ENCODE data around the gene GRIN1. TPM values are rescaled to one million over a fixed set of nuclear protein-coding genes. Genes with fewer than 3 reads are reported as not detected.

The GRIN1 gene
- total RNA-seq, 1 experiment from 2014 or later: not detected

DNA sequence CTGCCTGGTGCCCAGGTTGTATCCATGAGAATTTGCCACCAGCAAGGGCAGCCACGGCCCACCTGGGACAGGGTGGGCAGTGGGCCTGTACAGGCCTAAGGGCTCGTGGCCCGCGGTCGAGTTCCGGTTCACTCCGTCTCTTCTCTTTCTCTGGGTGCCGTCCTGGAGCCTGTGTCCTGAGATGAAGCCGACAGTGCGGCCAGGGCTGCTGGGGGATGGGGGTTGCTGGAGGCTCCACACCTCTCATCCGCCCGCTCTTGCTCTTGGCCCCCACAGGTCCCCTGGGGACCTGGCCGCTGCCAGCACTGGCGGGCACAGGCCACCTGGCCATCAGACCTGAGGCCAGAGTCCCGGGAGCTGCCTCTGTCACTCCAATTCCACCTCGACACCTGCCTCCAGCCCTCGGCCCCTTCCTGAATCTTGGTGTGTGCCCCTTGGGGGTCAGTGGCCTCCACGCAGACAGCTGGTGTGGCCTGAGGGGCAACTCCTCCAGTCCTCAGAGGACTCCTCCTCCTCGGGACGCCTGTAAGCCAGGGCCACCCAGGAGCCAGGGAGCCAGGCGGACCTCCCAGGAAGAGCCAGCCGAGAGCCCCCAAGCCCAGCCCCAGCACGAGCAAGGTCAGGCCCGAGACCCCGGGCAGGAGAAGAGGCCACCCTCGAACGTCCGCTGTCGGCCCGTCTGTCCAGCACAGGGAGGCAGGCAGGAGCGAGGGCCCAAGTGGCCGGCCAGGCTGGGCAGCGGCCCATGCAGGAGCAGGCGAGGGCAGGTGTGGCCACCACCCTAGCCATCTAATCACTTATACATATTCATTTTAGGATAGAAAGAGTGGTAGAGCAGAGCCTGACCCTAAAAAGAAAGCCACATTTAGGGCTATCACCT lies 25.7 kb downstream of the GRIN1 start:
- DNase-seq (ENCODE audit: low spot score): no peak

DNA sequence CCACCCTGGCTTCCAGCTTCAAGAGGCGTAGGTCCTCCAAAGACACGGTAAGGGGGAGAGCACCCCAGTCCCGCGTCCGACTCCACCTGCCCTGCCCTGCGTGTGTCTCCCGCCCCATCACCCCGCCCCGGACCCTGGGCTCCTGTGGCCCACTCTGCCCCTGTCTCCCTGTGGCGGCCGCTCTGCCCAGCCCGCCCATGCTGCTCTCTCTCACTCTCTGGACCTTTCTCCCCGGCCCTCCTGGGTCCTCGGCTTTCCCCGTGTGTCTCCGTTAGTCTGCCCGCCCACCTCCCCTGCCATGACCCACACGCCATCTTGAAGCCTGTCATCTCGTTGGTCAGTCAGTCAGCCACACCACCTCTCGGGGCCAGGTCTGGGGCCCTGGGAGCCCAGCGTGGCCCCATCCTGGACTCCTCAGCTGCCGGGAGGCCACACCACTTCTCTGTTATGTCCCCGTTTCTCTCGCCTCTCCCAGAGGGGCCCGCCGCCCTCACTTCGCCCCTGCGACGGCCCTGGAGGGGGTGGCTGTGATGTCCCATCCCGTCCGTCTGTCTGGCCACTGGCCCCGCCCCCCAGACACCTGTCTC lies 26.4 kb downstream of the GRIN1 start:
- DNase-seq (ENCODE audit: low spot score): no peak

DNA sequence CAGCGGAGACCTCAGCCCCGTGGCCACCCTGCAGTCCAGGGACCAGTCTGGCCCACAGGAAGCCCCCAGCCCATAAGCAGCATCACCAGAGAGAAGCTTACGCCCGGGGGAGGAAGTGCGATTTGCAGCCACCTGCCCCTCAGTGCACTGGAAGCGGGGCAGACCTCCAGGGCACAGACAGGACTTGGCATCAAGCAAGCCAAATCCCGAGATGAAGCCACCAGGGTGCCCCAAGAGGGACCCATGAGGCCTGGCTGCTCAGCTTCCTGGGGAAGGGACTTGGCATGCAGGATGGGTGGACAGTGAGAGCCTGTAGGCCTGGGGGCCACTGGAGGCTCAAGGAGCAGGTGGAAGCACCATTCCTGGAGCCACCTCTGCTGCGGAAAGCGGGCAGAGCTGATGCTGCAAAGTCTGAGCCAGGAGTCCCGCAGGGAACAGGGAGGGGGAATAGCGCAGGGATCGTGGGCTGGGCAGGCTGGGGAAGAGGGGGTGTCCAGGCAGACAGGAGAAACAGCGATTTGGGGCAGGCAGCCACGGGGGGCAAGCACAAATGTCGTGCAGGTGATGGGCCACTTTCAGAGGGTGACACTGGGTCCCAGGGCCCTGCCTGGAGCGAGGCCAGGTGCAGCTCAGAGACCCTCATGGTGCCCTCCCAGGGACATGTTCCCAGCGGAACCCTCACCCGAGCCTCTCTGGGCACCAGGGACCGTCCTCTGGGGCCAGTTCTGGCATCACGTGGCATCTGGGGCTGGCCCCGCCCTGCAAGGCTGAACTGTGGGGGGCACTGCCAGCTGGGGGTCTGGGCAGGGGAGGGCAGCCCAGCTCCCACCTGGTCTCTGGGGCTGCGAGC lies 27.7 kb downstream of the GRIN1 start:
- no peak for DNase-seq (ENCODE audit: low spot score)

DNA sequence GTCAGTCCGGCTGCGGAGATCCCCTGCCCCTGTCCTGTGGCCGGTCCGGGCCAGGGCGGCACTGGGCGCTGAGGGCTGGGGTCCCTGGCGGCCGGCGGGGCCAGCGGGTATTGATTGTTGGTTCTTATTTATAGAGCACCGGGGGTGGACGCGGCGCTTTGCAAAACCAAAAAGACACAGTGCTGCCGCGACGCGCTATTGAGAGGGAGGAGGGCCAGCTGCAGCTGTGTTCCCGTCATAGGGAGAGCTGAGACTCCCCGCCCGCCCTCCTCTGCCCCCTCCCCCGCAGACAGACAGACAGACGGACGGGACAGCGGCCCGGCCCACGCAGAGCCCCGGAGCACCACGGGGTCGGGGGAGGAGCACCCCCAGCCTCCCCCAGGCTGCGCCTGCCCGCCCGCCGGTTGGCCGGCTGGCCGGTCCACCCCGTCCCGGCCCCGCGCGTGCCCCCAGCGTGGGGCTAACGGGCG lies 28.4 kb downstream of the GRIN1 start:
- no peak for DNase-seq (ENCODE audit: low spot score)

DNA sequence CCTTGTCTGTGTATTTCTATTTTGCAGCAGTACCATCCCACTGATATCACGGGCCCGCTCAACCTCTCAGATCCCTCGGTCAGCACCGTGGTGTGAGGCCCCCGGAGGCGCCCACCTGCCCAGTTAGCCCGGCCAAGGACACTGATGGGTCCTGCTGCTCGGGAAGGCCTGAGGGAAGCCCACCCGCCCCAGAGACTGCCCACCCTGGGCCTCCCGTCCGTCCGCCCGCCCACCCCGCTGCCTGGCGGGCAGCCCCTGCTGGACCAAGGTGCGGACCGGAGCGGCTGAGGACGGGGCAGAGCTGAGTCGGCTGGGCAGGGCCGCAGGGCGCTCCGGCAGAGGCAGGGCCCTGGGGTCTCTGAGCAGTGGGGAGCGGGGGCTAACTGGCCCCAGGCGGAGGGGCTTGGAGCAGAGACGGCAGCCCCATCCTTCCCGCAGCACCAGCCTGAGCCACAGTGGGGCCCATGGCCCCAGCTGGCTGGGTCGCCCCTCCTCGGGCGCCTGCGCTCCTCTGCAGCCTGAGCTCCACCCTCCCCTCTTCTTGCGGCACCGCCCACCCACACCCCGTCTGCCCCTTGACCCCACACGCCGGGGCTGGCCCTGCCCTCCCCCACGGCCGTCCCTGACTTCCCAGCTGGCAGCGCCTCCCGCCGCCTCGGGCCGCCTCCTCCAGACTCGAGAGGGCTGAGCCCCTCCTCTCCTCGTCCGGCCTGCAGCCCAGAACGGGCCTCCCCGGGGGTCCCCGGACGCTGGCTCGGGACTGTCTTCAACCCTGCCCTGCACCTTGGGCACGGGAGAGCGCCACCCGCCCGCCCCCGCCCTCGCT lies 29.0 kb downstream of the GRIN1 start:
- no peak for DNase-seq (ENCODE audit: low spot score)

DNA sequence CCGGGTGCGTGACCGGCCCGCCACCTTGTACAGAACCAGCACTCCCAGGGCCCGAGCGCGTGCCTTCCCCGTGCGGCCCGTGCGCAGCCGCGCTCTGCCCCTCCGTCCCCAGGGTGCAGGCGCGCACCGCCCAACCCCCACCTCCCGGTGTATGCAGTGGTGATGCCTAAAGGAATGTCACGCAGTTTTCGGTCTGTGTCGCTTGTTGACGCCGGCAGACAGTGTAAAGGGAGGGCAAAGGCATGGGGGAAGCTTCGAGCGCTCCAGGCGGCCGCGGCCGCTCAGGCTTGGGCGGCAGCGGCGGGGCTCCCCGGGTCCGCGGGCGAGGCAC lies 29.6 kb downstream of the GRIN1 start:
- no peak for DNase-seq (ENCODE audit: low spot score)

DNA sequence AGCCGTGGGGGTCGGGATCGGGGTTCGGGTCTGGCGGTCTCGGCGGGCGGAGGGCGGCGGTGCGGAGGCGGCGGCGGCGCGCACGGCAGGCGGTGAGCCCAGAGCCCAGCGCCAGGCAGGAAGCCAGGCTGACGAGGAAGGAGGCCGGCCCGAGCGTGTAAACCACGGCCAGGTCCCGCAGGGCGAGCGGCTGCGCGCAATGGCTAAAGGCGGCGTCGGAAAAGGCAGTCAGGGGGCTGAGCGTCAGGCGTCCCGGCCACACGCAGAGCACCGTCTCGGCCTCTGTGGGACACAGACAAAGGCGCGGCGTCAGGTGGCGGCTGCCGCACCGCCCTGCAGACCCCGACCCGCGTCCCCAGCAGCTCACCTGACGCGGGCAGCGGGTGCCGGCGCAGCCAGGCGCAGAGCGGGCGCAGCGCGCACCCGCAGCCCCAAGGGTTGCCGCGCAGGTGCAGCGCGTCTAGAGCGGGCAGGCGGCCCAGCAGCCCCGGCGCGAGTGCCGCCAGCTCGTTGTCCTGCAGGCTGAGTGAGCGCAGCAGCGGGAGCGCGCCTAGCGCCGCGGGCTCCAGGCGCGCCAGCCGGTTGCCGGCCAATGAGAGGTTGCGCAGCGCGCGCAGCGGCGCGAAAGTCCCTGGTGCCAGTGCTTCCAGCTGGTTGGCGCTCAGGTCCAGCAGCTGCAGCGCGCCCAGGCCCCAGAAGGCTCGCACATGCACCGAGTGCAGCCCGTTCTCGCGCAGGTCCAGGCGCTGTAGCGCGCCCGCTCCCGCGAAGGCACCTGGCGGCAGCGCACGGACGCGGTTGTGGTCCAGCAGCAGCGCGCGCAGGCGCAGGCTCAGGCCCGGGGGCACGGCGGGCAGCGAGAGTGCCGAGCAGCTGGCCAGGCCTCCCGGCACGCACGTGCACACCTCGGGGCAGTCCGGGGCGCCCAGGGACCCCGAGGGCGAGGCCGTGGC lies 30.2 kb downstream of the GRIN1 start:
- no peak for DNase-seq (ENCODE audit: low spot score)

DNA sequence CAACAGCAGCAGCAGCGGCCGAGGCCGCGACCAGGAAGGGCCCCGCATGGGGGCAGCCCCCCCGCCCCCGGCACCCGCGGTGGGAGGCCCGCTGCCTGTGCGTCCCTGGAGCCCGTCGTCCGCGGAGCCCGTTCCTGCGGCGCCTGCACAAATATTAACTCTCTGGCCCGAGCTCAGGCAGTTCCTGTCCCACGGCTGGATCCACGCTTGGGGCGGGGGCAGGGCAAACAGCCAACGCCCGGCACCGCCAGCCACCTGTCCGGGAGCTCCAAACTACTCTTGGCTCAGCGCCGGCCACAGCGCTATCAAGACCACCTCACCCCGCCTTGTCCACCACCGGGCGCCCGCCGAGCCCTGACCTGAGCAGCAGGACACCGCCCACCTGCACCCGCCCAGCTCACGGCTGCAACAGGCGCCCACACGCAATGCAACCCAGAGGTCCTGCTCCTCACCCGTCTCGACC lies 31.0 kb downstream of the GRIN1 start, which contains the start of gene LRRC26:
LRRC26 (minus strand) TSS at position 156 of the 463 bp plus-strand sequence; CDS start at position 48, 108 bp downstream.
- DNase-seq (ENCODE audit: low spot score): no peak

DNA sequence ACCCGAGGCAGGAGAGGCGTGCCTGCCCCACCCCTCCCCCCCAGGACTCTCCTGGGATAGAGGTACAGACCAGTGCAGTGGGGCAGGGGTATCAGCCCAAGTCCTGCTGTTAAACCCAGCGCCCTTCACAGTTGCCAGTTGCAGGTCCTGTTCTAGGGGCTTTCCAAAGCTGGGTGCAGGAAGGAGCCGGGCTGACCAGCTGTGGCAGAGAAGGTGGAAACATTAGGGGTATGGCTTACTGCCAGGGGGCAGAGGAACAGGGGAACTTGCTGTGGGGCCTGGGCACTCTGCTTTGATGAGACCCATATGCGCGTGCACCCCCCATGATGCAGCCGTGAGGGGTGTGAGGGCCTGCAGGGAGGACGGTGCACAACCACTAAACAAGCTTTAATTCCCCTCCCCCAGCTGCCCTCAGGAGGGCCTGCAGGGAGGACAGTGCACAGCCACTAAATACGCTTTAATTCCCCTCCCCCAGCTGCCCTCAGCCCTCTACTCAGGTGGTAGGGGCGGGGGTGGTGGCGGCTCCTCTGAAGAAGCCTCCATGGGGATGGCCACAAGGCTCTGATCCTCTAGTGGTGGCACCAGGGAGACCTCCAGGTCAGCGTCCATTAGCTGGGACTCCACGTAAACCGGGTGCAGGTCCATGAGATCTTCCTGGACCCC lies 31.7 kb downstream of the GRIN1 start:
- no peak for DNase-seq (ENCODE audit: low spot score)

DNA sequence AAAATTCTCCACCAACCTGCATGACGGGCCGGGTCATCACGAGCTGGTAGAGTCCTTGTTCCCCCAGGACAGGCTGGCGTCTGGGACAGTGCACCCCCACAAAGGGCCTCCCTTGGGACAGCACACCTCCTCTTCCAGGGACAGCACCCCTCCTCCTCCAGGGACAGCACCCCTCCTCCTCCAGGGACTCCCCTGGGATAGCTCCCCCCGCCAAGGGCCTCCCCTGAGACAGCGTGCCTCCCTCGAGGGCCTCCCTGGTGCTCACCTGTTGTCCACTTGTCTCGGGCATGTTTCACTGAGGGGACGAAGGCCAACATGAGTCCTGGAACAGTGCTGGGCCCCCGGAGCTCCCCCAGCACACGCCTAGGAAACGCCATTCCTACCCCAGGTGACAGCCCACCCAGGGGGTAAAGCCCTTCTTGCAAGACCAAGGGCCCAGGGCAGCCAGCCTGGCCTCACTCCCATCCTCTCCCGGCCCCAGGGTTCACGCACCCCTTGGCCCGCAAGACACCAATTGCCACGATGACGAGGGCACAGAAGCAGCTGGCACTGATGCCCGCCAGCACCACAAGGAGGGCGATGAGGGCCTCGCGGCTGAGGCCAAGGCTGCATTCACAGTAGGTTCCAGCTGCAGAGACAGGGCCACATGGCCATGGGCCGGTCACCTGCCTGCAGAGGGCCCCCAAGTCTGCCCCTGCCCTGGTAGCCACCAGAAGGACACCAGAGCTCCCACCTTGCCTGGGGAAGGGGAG lies 32.4 kb downstream of the GRIN1 start:
- DNase-seq (ENCODE audit: low spot score): no peak

DNA sequence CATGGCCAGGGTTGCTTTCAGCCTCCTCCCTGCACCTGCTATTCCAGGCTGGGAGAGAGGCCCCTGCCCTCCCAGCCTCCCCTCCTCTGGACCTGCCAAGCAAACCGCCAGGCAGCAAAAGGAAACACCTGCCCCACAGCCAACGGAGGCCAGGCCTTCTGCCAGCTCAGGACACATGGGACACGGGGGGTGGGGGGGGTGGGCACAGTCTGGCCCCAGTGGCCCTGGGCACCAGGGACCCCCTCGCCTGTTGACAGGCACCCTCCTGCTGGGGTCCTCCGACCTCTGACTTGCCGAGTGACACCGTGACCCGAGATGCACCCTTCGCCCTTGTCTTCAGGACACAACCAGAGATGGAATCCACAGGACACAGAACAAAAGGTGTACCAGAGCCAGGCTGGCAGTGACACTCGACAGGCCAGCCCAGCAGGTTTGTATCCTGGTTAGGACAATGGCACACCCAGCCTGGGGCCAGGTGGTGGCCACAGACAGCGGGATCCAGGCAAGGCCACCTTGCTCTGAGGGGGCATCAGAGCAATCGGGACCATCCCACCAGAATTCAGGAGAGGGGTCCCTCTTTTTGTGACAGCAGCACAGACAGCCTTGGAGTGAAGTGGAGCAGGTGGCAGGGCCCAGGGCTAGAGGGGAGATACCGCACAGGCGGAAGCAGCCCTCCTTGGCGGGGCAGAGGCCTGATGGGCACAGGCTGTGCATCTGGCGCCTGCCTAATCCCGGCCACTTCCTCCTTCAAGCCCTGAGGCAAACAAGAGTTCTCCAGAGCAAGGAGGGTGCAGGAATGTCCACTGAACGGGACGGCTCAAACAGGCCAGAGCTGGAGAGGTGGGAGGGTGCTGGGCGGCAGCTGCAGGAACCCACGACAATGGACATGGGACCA lies 34.2 kb downstream of the GRIN1 start:
- DNase-seq (ENCODE audit: low spot score): no peak

DNA sequence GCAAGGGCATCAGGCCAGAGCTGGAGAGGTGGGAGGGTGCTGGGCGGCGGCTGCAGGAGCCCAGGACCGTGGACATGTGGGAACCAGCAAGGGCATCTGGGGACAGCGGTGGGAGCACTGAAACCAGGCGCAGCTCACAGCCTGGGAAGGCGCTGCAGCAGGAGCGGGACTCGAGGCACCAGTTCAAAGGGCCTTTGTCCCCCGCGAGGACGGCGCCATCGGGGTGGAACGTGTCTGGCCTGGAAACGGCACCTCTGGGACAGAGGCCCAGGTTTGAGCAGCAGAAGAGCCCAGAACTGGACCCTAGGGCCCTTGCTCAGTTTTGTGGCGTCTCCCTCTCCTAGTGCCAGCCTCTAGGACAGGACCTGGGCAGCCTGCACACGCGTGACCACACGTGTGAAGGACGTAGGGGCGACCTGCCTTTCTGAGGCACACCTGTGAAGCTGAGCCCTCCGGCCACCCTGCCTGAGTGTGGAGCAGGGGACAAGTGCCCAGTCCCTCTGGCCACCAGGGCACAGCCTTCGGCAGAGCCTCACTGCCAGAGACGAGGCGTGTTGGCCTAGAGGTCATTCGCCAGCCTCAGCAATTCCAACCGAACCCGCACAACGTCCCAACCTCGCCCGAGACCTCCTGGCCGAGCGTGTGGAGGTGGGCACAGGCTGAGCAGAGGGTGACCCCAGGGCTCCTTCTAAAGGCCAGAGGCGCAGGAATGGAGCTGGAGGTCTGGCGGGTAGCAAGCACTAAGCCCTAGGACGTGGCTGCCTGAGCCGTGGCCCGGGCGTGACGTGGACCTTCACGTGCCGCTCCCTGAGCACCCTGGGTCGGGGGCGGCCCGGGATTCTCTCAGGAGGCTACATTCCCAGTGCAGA lies 35.1 kb downstream of the GRIN1 start:
- no peak for DNase-seq (ENCODE audit: low spot score)

DNA sequence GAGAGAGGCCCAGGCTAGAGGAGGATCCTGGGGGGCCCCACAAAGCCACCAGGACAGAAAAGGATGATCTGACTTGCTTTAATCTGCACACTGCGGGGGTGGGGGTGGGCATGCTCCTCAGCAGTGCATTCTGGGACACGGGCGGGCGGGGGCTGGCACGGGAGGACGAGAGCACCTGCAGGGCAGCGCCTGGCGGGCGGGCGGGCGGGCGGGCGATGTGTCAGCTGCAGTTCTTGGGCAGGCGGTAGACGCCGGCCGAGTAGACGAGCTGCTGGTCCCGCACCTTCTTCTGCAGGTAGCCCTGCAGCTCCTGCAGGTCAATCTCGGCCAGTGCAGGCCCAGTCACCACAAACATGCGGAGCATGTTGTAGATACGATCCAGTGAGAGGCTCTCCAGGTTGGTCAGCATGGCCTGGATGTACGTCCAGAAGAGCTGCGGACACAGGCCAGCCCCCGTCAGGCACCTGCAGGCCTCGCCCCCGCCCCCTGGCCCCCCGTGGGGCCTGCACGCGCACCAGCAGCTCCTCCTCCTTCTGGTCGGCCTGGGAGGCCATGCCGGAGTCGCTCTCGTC lies 35.9 kb downstream of the GRIN1 start:
- DNase-seq (ENCODE audit: low spot score): no peak

DNA sequence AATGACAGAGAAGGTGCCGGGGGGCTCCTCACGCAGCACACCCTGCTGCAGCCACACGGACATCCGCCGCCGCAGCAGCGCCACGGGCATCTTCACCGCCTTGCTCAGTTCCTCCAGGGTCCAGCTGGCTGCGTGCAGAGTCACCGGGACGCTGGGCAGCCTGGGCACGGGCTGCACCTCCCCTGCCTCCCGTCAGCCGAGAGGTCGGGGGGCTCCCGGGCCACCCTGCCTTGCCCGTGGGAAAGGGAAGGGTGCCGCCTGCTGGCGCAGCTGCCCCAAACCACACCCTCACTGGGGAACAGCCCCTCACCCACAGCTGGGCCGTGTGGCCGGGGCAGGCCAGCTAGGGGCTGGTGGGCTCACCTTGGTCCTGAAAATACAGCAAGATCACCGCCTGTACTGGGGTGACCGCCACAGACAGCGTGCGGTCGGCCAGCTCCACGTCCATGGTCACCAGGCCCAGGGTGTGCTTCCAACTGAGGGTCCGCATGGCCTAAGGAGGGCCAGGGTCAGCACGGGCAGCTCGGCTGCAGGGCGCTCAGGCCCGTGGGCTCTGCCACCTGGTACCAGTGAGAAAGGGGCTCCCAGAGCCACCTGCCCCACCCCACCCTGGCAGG lies 36.5 kb downstream of the GRIN1 start:
- no peak for DNase-seq (ENCODE audit: low spot score)

DNA sequence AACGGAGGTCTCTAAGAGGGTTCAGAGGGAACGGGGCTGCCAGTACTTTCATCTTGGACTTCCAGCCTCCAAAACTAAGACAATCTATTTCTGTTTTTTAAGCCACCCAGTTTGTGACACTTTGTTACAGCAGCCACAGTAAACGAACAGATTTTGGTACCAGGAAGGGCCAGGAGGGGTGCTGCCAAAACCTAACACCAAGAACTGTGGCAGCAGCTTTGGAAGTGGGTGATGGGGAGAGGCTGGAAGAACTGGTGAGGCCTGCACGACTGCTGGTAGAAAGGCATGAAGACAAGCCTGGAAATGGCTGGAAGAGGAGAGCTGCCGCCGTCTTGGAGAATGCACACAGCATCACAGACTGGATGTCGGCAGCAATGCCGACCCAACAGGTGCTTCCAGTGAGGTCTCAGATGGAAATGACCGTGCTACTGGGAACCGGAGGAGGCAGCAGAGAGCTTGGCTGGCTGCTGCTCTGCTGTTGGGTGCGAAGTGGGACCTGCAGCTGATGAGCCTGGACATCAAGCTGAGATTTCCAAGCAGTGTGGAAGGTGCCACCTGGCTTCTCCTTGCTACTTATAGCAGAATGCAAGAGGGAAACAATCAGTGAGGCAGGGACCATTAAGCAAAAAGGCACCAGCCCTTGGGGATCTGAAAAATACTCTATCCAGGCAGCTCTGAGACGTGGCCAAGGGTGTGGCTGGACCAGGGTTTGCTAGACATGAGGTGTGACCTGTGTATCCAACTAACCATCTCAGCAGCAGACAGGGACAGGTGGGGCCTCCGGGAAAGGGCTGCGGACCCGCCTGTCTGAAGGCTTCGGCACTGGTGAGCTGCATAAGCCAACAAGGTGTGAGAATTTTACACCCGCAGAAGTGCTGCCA lies 37.6 kb downstream of the GRIN1 start:
- DNase-seq (ENCODE audit: low spot score): no peak
